IMR-90 (cell line): ENCODE results near the gene CBX8. TPM values are rescaled to one million over a fixed set of nuclear protein-coding genes. Genes with fewer than 3 reads are reported as not detected.

Experiments used
- ATAC-seq: fragments of 200-7000 bp; cut with Tn5 transposase; 2 replicates; pipeline ENCODE4 v1.9.1; 2020; ENCODE audit warnings: low read depth, mild to moderate bottlenecking, moderate library complexity
- BruUV-seq: library from RNA; stranded (reverse); fragments of 400-500 nt; replicated peaks from 2 replicates; lab custom pipeline; 2021; lab: Mats Ljungman, UMichigan
- CTCF ChIA-PET: fragments of 300-600 bp; formaldehyde crosslinking; extraction: SDS; loops from one replicate; lab custom pipeline; 2021; ENCODE audit warnings: antibody characterized with exemption; lab: Yijun Ruan, JAX
- POLR2A ChIA-PET: fragments of 300-600 bp; sonication (Branson Sonifier 250); formaldehyde crosslinking; loops from one replicate; lab custom pipeline; 2022; ENCODE audit warnings: antibody characterized with exemption; ENCODE audit not compliant: unreplicated experiment; lab: Charles Lee
- DNase-seq: peaks from one replicate; pipeline ENCODE4 v3.0.0; 2013
- H2AFZ ChIP-seq: replicated peaks from 2 replicates; pipeline ENCODE3; 2013; ENCODE audit warnings: low read length, mild to moderate bottlenecking; ENCODE audit not compliant: poor library complexity
- H2AK5ac ChIP-seq: 2 replicates; pipeline ENCODE4 v1.6.1; 2013; ENCODE audit warnings: low read depth, low read length, inconsistent platforms
- H2AK9ac ChIP-seq: replicated peaks from 2 replicates; pipeline ENCODE3; 2013; ENCODE audit warnings: mild to moderate bottlenecking, low read depth, low read length, moderate library complexity; ENCODE audit not compliant: poor library complexity
- H2BK120ac ChIP-seq: 2 replicates; pipeline ENCODE4 v1.6.1; 2013; ENCODE audit warnings: low read depth, low read length, inconsistent platforms
- H2BK15ac ChIP-seq: 3 replicates; pipeline ENCODE4 v1.6.1; 2013; ENCODE audit warnings: low read depth, low read length, inconsistent platforms
- H2BK20ac ChIP-seq: 2 replicates; pipeline ENCODE4 v1.6.1; 2013; ENCODE audit warnings: low read depth, mild to moderate bottlenecking, inconsistent platforms, low read length, moderate library complexity
- H2BK5ac ChIP-seq: 2 replicates; pipeline ENCODE4 v1.6.1; 2013; ENCODE audit warnings: mild to moderate bottlenecking, low read depth, low read length, inconsistent platforms; ENCODE audit not compliant: poor library complexity, severe bottlenecking
- H3K14ac ChIP-seq: replicated peaks from 2 replicates; pipeline ENCODE4 v1.6.1; 2013; ENCODE audit warnings: low read depth, low read length, inconsistent platforms
- H3K18ac ChIP-seq: 2 replicates; pipeline ENCODE4 v1.6.1; 2013; ENCODE audit warnings: low read depth, low read length, control low read depth
- H3K23ac ChIP-seq: 2 replicates; pipeline ENCODE4 v1.6.1; 2013; ENCODE audit warnings: low read depth, low read length, inconsistent platforms
- H3K27ac ChIP-seq: 2 replicates; pipeline ENCODE4 v1.5.1; 2013; ENCODE audit warnings: mild to moderate bottlenecking, control low read depth, low read length; ENCODE audit not compliant: insufficient read depth
- H3K27me3 ChIP-seq: 2 replicates; pipeline ENCODE4 v1.6.1; 2013; ENCODE audit warnings: low read length; ENCODE audit not compliant: control insufficient read depth, insufficient read depth
- H3K36me3 ChIP-seq: 2 replicates; pipeline ENCODE4 v1.6.1; 2013; ENCODE audit warnings: low read length, mixed read lengths; ENCODE audit not compliant: control insufficient read depth, insufficient read depth
- H3K4ac ChIP-seq: 2 replicates; pipeline ENCODE4 v1.6.1; 2013; ENCODE audit warnings: low read depth, low read length, inconsistent platforms
- H3K4me1 ChIP-seq: 2 replicates; pipeline ENCODE4 v1.6.1; 2013; ENCODE audit warnings: low read length, mixed read lengths; ENCODE audit not compliant: control insufficient read depth, insufficient read depth
- H3K4me2 ChIP-seq: 2 replicates; pipeline ENCODE4 v1.6.1; 2013; ENCODE audit warnings: low read depth, mild to moderate bottlenecking, control low read depth, low read length, moderate library complexity
- H3K4me3 ChIP-seq: 2 replicates; pipeline ENCODE4 v1.5.1; 2013; ENCODE audit warnings: low read depth, mild to moderate bottlenecking, control low read depth, low read length, moderate library complexity; ENCODE audit not compliant: insufficient read depth
- H3K56ac ChIP-seq: 2 replicates; pipeline ENCODE4 v1.6.1; 2013; ENCODE audit warnings: low read length, inconsistent platforms; ENCODE audit not compliant: insufficient read depth; ENCODE audit errors: extremely low read depth
- H3K79me1 ChIP-seq, 2 experiments: 2 replicates each; pipeline ENCODE4 v1.6.1; 2013; ENCODE audit warnings: low read length in 2 of 2, inconsistent platforms in 1 of 2, low read depth in 1 of 2
- H3K9ac ChIP-seq: 2 replicates; pipeline ENCODE4 v1.6.1; 2013; ENCODE audit warnings: low read depth, low read length, control low read depth
- H3K9me1 ChIP-seq: 2 replicates; pipeline ENCODE4 v1.6.1; 2013; ENCODE audit warnings: low read length, inconsistent platforms; ENCODE audit not compliant: insufficient read depth
- H3K9me3 ChIP-seq: 2 replicates; pipeline ENCODE4 v1.6.1; 2013; ENCODE audit warnings: low read length; ENCODE audit not compliant: control insufficient read depth, insufficient read depth
- H4K20me1 ChIP-seq: 2 replicates; pipeline ENCODE4 v1.6.1; 2013; ENCODE audit warnings: low read length, inconsistent platforms; ENCODE audit not compliant: insufficient read depth
- H4K5ac ChIP-seq: 2 replicates; pipeline ENCODE4 v1.6.1; 2013; ENCODE audit warnings: mild to moderate bottlenecking, low read depth, low read length, control low read depth
- H4K8ac ChIP-seq, 2 experiments: 2 replicates each; pipeline ENCODE4 v1.6.1; 2013; ENCODE audit warnings: low read depth in 2 of 2, low read length in 2 of 2, control low read depth in 1 of 2, inconsistent platforms in 1 of 2
- H4K91ac ChIP-seq: 2 replicates; pipeline ENCODE4 v1.6.1; 2013; ENCODE audit warnings: low read depth, low read length, inconsistent platforms; ENCODE audit not compliant: insufficient read depth
- BHLHE40 ChIP-seq: fragments of 150-350 bp; IDR thresholded peaks from 2 replicates; pipeline ENCODE4 v1.6.1; 2016; ENCODE audit warnings: mild to moderate bottlenecking, low read depth, low read length
- MAZ ChIP-seq: IDR thresholded peaks from 2 replicates; pipeline ENCODE4 v1.6.1; 2012; ENCODE audit warnings: low read depth, mild to moderate bottlenecking, low read length, improper control_type of control experiment, moderate library complexity, borderline replicate concordance
- NFE2L2 ChIP-seq: fragments of 150-350 bp; IDR thresholded peaks from 2 replicates; pipeline ENCODE4 v1.6.1; 2016; ENCODE audit warnings: low read depth, mild to moderate bottlenecking, low read length
- RFX5 ChIP-seq: IDR thresholded peaks from 2 replicates; pipeline ENCODE4 v1.8.0; 2012; ENCODE audit warnings: low read depth, mild to moderate bottlenecking, low read length, moderate library complexity
- SMC3 ChIP-seq: fragments of 150-350 bp; IDR thresholded peaks from 2 replicates; pipeline ENCODE4 v1.6.1; 2016; ENCODE audit warnings: low read depth, mild to moderate bottlenecking, antibody characterized with exemption, low read length, moderate library complexity
- WGBS, 2 experiments: methylation state at CpG; one replicate each; pipeline versions ENCODE4 v1.1.5 to v1.1.7; 2013; ENCODE audit warnings: missing lambda C conversion rate in 2 of 2; ENCODE audit not compliant: insufficient read length in 1 of 2; ENCODE audit errors: extremely low coverage in 2 of 2; 5-methylcytosine and 5-hydroxymethylcytosine counted together
- dilution Hi-C: fragments of 300-500 bp; cut with HindIII; formaldehyde crosslinking; loops from one replicate; pipeline ENCODE4 v1.14.3; 2018; ENCODE audit warnings: low sequenced_read_pairs; ENCODE audit not compliant: unreplicated experiment
- in situ Hi-C: fragments of 300-500 bp; cut with MboI; formaldehyde crosslinking; loops from 3 replicates; pipeline ENCODE4 v1.14.3; 2019; ENCODE audit warnings: low sequenced_read_pairs, inconsistent platforms, mixed read lengths
- intact Hi-C: fragments of 100-400 bp; cut with micrococcal nuclease; formaldehyde crosslinking; loops from 2 replicates; pipeline ENCODE4 v1.10.0; 2022
- polyA plus RNA-seq, 3 experiments: library from polyadenylated mRNA; depleted of rRNA; stranded (reverse); fragments of >200 nt; gene quantifications; 2 replicates each; pipeline ENCODE4 v1.2.3, GENCODE V29; 2012; ENCODE audit warnings: low replicate concordance in 1 of 3
- total RNA-seq: library from RNA; depleted of rRNA; stranded (reverse); fragments of >200 nt; gene quantifications from 2 replicates; pipeline ENCODE4 v1.2.3, GENCODE V29; 2012

Gene CBX8
- total and polyA plus RNA-seq, 2 of the 4 experiments (the other 2 are of a cell fraction), result 3.2 to 5.4 TPM

- Histone ChIP-seq H2AFZ (peak overlapping the region; percentile 76), H4K20me1 (no peaks in the 10 kb centered on the region), H3K27ac (no peak overlapping the region)
These were observed 6.6 kb upstream of the CBX8 start for GRCh38 chr17:79803421-79803996.

More at GRCh38 chr17:79803421-79803996, 6.6 kb upstream of the CBX8 start:
- Histone ChIP-seq H2BK5ac (no peak overlapping the region), H4K91ac (no peak overlapping the region), H3K9ac (no peak overlapping the region), H2AK9ac (peak overlapping the region; percentile 42), H4K5ac (no peak overlapping the region), H3K4me1 (no peaks in the 10 kb centered on the region; the same call in 1 of the 2 replicates), H2BK15ac (no peak overlapping the region), H3K56ac (no peak overlapping the region), H3K4me3 (no peak overlapping the region), H2BK120ac (no peak overlapping the region), H3K9me1 (no peaks in the 10 kb centered on the region), H3K23ac (no peak overlapping the region), H3K18ac (no peak overlapping the region), H3K14ac (no peak overlapping the region), H2BK20ac (no peak overlapping the region), H2AK5ac (no peak overlapping the region), H3K36me3 (no peaks in the 10 kb centered on the region), H3K4me2 (no peak overlapping the region), H3K9me3 (peaks cover 11% of the 10 kb centered on the region; the same call in 1 of the 2 replicates), H3K4ac (no peak overlapping the region), H3K27me3 (peaks cover 100% of the 10 kb centered on the region), H3K79me1 (no peaks in the 10 kb centered on the region), H4K8ac (no peak overlapping the region)
- no TSS peak for BruUV-seq
- ChIA-PET CTCF (no interaction called here), POLR2A (no interaction called here)
- ATAC-seq, result no peak
- in situ Hi-C loops, result no loop called here
- dilution Hi-C loops, result no loop called here
- 15% methylated on average over 10 of the region's 31 CpGs; no CpG with 5 or more reads in 1 of the 2 experiments for WGBS, 2 experiments
- no peak for DNase-seq
- no peak for TF ChIP-seq BHLHE40
- TF ChIP-seq SMC3, result no peak
- no peak for TF ChIP-seq NFE2L2
- no peak for TF ChIP-seq MAZ
- no peak for TF ChIP-seq RFX5
- intact Hi-C loops, result no loop called here
